ENCODE results near the gene STX1B. TPM values are rescaled to one million over a fixed set of nuclear protein-coding genes. Genes with fewer than 3 reads are reported as not detected.
A peak's percentile ranks its signal among the peaks of the same experiment; 100 is the strongest.

Gene STX1B
- total and polyA plus RNA-seq, 7 experiments from 2014 or later: 0.37 to 5.2 (median 4.2) TPM

- H3K9me3 ChIP-seq (ENCODE audit: control insufficient read depth in 2 of 3, low read length in 3 of 3): no peaks in the 10 kb centered on the region
- H3K4me1 ChIP-seq (ENCODE audit: control insufficient read depth in 2 of 2, insufficient read depth in 2 of 2, low read length in 2 of 2): no peaks in the 10 kb centered on the region
- H3K27ac ChIP-seq (ENCODE audit: low read depth, low read length): no peak overlapping the region
- Mint-ChIP-seq H3K4me1 (peaks cover 5 to 15% (median 7%) of the 10 kb centered on the region in 7 donors), H3K4me3 (peak overlapping the region in 1 of 10 donors; percentile 41), H3K27me3 (peaks cover 0 to 28% (median 0%) of the 10 kb centered on the region in 5 donors), H3K36me3 (no peaks in the 10 kb centered on the region), H3K27ac (peak overlapping the region in 2 of 9 donors; percentile 53 to 60), H3K9me3 (no peaks in the 10 kb centered on the region)
- DNase-seq: no peak
- no peak for ATAC-seq
- ChIA-PET POLR2A (interaction anchor here (0.8 kb wide), 1 partner anchor 114 kb away, joined by 3 read pairs; no protein-coding TSS in a partner anchor), CTCF (no interaction called here)
- intact Hi-C loops (cut with micrococcal nuclease): no loop called here
- no peak overlapping the region for H3K4me3 ChIP-seq (ENCODE audit: low read length)
- no peaks in the 10 kb centered on the region for H3K27me3 ChIP-seq (ENCODE audit: control insufficient read depth in 2 of 2, insufficient read depth in 2 of 2, low read length in 2 of 2)
- no peaks in the 10 kb centered on the region for H3K36me3 ChIP-seq (ENCODE audit: control insufficient read depth in 2 of 3, insufficient read depth in 3 of 3, low read length in 3 of 3)
These were observed 4.9 kb downstream of the STX1B start for GRCh38 chr16:31005350-31006085.

- H3K27me3 Mint-ChIP-seq: peaks cover 0 to 23% (median 0%) of the 10 kb centered on the region in 5 donors
- ATAC-seq (no peak), DNase-seq (no peak)
- no peak overlapping the region for H3K27ac Mint-ChIP-seq
- no peaks in the 10 kb centered on the region for H3K36me3 Mint-ChIP-seq
- Histone ChIP-seq H3K4me1 (ENCODE audit: control insufficient read depth in 2 of 2, insufficient read depth in 2 of 2, low read length in 2 of 2) (no peaks in the 10 kb centered on the region), H3K27me3 (ENCODE audit: control insufficient read depth in 2 of 2, insufficient read depth in 2 of 2, low read length in 2 of 2) (no peaks in the 10 kb centered on the region), H3K27ac (ENCODE audit: low read depth, low read length) (no peak overlapping the region), H3K36me3 (ENCODE audit: control insufficient read depth in 2 of 3, insufficient read depth in 3 of 3, low read length in 3 of 3) (no peaks in the 10 kb centered on the region), H3K9me3 (ENCODE audit: control insufficient read depth in 2 of 3, low read length in 3 of 3) (no peaks in the 10 kb centered on the region), H3K4me3 (ENCODE audit: low read length) (no peak overlapping the region)
- ChIA-PET CTCF (no interaction called here), POLR2A (no interaction called here)
- intact Hi-C loops (cut with micrococcal nuclease): no loop called here
- peaks cover under 1 to 11% (median 2%) of the 10 kb centered on the region in 7 donors for H3K4me1 Mint-ChIP-seq
- H3K9me3 Mint-ChIP-seq: no peaks in the 10 kb centered on the region
- H3K4me3 Mint-ChIP-seq: no peak overlapping the region
These were observed 5.8 kb downstream of the STX1B start for GRCh38 chr16:31004658-31005057.

- peaks cover 0 to 4% (median 0%) of the 10 kb centered on the region in 7 donors for H3K4me1 Mint-ChIP-seq
- no peak overlapping the region for H3K27ac Mint-ChIP-seq
- Histone ChIP-seq H3K27ac (ENCODE audit: low read depth, low read length) (no peak overlapping the region), H3K9me3 (ENCODE audit: control insufficient read depth in 2 of 3, low read length in 3 of 3) (no peaks in the 10 kb centered on the region), H3K27me3 (ENCODE audit: control insufficient read depth in 2 of 2, insufficient read depth in 2 of 2, low read length in 2 of 2) (no peaks in the 10 kb centered on the region), H3K36me3 (ENCODE audit: control insufficient read depth in 2 of 3, insufficient read depth in 3 of 3, low read length in 3 of 3) (no peaks in the 10 kb centered on the region), H3K4me1 (ENCODE audit: control insufficient read depth in 2 of 2, insufficient read depth in 2 of 2, low read length in 2 of 2) (no peaks in the 10 kb centered on the region), H3K4me3 (ENCODE audit: low read length) (no peak overlapping the region)
- H3K36me3 Mint-ChIP-seq: no peaks in the 10 kb centered on the region
- peaks cover 0 to 17% (median 0%) of the 10 kb centered on the region in 5 donors for H3K27me3 Mint-ChIP-seq
- intact Hi-C loops (cut with micrococcal nuclease): no loop called here
- no peak overlapping the region for H3K4me3 Mint-ChIP-seq
- ChIA-PET POLR2A (no interaction called here), CTCF (no interaction called here)
- ATAC-seq (no peak), DNase-seq (no peak)
- H3K9me3 Mint-ChIP-seq: no peaks in the 10 kb centered on the region
These were observed 6.7 kb downstream of the STX1B start for GRCh38 chr16:31003744-31004143.

GRCh38 chr16:31002862-31003341, 7.5 kb downstream of the STX1B start:
- H3K4me1 ChIP-seq (ENCODE audit: control insufficient read depth in 2 of 2, insufficient read depth in 2 of 2, low read length in 2 of 2): no peaks in the 10 kb centered on the region
- H3K4me3 ChIP-seq (ENCODE audit: low read length): no peak overlapping the region
- no peaks in the 10 kb centered on the region for H3K27me3 ChIP-seq (ENCODE audit: control insufficient read depth in 2 of 2, insufficient read depth in 2 of 2, low read length in 2 of 2)
- DNase-seq (no peak), ATAC-seq (no peak)
- no peaks in the 10 kb centered on the region for H3K9me3 ChIP-seq (ENCODE audit: control insufficient read depth in 2 of 3, low read length in 3 of 3)
- ChIA-PET POLR2A (no interaction called here), CTCF (no interaction called here)
- H3K4me1 Mint-ChIP-seq: peaks cover 0 to 4% (median 0%) of the 10 kb centered on the region in 7 donors
- H3K36me3 ChIP-seq (ENCODE audit: control insufficient read depth in 2 of 3, insufficient read depth in 3 of 3, low read length in 3 of 3): no peaks in the 10 kb centered on the region
- intact Hi-C loops (cut with micrococcal nuclease): no loop called here
- H3K27ac Mint-ChIP-seq: no peak overlapping the region
- H3K27ac ChIP-seq (ENCODE audit: low read depth, low read length): no peak overlapping the region
- peaks cover 0 to 14% (median 0%) of the 10 kb centered on the region in 5 donors for H3K27me3 Mint-ChIP-seq
- H3K9me3 Mint-ChIP-seq: no peaks in the 10 kb centered on the region
- no peak overlapping the region for H3K4me3 Mint-ChIP-seq
- H3K36me3 Mint-ChIP-seq: no peaks in the 10 kb centered on the region

GRCh38 chr16:31002250-31002700, 8.2 kb downstream of the STX1B start:
- Mint-ChIP-seq H3K4me3 (no peak overlapping the region), H3K36me3 (no peaks in the 10 kb centered on the region), H3K27me3 (peaks cover 0 to 13% (median 0%) of the 10 kb centered on the region in 5 donors), H3K4me1 (peaks cover 0 to 4% (median 0%) of the 10 kb centered on the region in 7 donors), H3K27ac (no peak overlapping the region), H3K9me3 (no peaks in the 10 kb centered on the region)
- ATAC-seq (no peak), DNase-seq (no peak)
- H3K9me3 ChIP-seq (ENCODE audit: control insufficient read depth in 2 of 3, low read length in 3 of 3): no peaks in the 10 kb centered on the region
- no peak overlapping the region for H3K4me3 ChIP-seq (ENCODE audit: low read length)
- ChIA-PET CTCF (no interaction called here), POLR2A (no interaction called here)
- no peaks in the 10 kb centered on the region for H3K36me3 ChIP-seq (ENCODE audit: control insufficient read depth in 2 of 3, insufficient read depth in 3 of 3, low read length in 3 of 3)
- intact Hi-C loops (cut with micrococcal nuclease): no loop called here
- H3K27ac ChIP-seq (ENCODE audit: low read depth, low read length): no peak overlapping the region
- H3K4me1 ChIP-seq (ENCODE audit: control insufficient read depth in 2 of 2, insufficient read depth in 2 of 2, low read length in 2 of 2): peaks cover 0 to 4% of the 10 kb centered on the region in 2 donors
- no peaks in the 10 kb centered on the region for H3K27me3 ChIP-seq (ENCODE audit: control insufficient read depth in 2 of 2, insufficient read depth in 2 of 2, low read length in 2 of 2)

- Histone ChIP-seq H3K27me3 (ENCODE audit: control insufficient read depth in 2 of 2, insufficient read depth in 2 of 2, low read length in 2 of 2) (no peaks in the 10 kb centered on the region), H3K4me1 (ENCODE audit: control insufficient read depth in 2 of 2, insufficient read depth in 2 of 2, low read length in 2 of 2) (peaks cover 2 to 8% of the 10 kb centered on the region in 2 donors), H3K4me3 (ENCODE audit: low read length) (no peak overlapping the region), H3K27ac (ENCODE audit: low read depth, low read length) (no peak overlapping the region), H3K9me3 (ENCODE audit: control insufficient read depth in 2 of 3, low read length in 3 of 3) (no peaks in the 10 kb centered on the region), H3K36me3 (ENCODE audit: control insufficient read depth in 2 of 3, insufficient read depth in 3 of 3, low read length in 3 of 3) (no peaks in the 10 kb centered on the region)
- no peak overlapping the region for H3K27ac Mint-ChIP-seq
- ATAC-seq: no peak
- ChIA-PET CTCF (no interaction called here), POLR2A (no interaction called here)
- H3K4me1 Mint-ChIP-seq: peaks cover 0 to 6% (median 0%) of the 10 kb centered on the region in 7 donors
- DNase-seq: no peak
- intact Hi-C loops (cut with micrococcal nuclease): no loop called here
- H3K9me3 Mint-ChIP-seq: no peaks in the 10 kb centered on the region
- no peak overlapping the region for H3K4me3 Mint-ChIP-seq
- peaks cover 0 to 11% (median 0%) of the 10 kb centered on the region in 5 donors for H3K27me3 Mint-ChIP-seq
- no peaks in the 10 kb centered on the region for H3K36me3 Mint-ChIP-seq
These were observed 8.8 kb downstream of the STX1B start for GRCh38 chr16:31001507-31002249.

All from naive thymus-derived CD4-positive, alpha-beta T cell (primary cell).